IPS-11a (cell line): ENCODE data around the gene GPX6.
A peak's percentile ranks its signal among the peaks of the same experiment; 100 is the strongest.
"Not testable (repeated sequence)": the region's sequence is repeated elsewhere in the genome, so short reads cannot be mapped to it uniquely, and the experiment has no call there.

ENCODE experiments used
- H3K4me3 ChIP-seq: one replicate; pipeline ENCODE4 v1.5.1; 2013; ENCODE audit warnings: low read depth, low read length, control low read depth

GPX6 gene

GRCh38 chr6:28525496-28526039 lies 10.0 kb upstream of the GPX6 start, which contains the start of gene GPX5:
GPX5 (plus strand) TSS chr6:28525881; CDS start chr6:28526014, 133 bp downstream.
- H3K4me3 ChIP-seq: no peak within 1 kb of the TSS

- no peak overlapping the region for H3K4me3 ChIP-seq
Observed at GRCh38 chr6:28523241-28523622, 7.6 kb upstream of the GPX6 start.

DNA sequence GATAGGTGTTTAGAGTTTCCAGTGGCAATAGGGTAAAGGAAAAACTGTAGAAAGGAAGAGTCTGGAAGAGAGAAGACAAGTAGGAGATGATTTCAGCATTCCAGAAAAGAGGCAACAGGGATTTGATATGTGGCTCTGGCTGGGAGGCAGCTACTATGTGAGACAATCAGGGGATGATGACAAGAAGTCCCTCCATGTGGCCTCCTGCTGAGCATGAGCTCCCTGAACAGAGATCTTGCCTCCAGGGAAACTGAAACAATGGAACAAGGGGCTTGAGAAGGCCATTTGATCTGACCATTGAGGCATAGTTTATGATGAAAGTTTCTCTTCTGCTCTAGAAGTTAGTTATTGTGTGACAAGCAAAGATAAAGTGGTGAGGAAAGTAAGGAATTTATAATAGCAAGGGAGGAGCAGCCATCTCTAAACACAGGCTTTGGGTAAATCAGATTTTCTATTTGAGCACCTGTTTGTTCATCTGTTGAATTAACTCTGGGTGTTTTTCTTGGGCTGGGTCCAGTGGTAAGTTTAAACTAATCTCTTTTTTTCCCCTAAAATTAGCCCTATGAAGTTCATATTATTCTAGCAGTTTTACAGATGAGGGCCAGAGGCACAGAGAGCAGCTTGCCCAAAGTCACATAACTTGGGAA lies 7.1 kb upstream of the GPX6 start:
- no peak overlapping the region for H3K4me3 ChIP-seq

DNA sequence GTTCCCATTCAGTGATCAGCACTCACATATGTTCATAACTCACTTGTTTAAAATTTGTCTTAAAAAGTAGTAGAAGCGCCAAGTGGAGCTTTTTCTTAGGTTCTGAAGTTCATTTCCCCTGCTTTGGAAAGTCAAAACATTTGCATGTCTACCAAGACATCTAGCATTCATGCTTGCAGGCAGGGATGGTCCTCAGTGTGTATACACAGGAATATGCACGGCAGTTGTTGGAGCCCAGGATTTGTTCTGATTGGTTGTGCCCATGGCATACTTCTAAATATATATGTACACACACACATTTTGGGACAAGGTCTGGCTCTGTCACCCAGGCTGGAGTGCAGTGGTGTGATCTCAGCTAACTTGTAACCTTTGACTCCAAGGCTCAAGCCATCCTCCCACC lies 2.4 kb upstream of the GPX6 start:
- no peak overlapping the region for H3K4me3 ChIP-seq

DNA sequence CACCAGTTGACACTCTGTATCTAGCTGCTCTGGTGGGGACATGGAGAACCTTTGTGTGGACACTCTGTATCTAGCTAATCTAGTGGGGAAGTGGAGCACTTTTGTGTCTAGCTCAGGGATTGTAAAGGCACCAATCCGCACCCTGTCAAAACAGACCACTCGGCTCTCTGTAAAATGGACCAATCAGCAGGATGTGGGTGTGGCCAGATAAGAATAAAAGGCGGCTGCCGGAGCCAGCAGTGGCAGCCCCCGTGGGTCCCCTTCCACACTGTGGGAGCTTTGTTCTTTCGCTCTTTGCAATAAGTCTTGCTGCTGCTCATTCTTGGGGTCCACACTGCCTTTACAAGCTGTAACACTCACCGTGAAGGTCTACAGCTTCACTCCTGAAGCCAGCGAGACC lies 3.2 kb downstream of the GPX6 start:
- not testable (repeated sequence) for H3K4me3 ChIP-seq

GRCh38 chr6:28511628-28512300 lies 3.8 kb downstream of the GPX6 start:
- no peak overlapping the region for H3K4me3 ChIP-seq

GRCh38 chr6:28506807-28507475 lies 8.7 kb downstream of the GPX6 start:
- H3K4me3 ChIP-seq: no peak overlapping the region

- H3K4me3 ChIP-seq: no peak overlapping the region
Observed at GRCh38 chr6:28505733-28506132, 9.9 kb downstream of the GPX6 start.

DNA sequence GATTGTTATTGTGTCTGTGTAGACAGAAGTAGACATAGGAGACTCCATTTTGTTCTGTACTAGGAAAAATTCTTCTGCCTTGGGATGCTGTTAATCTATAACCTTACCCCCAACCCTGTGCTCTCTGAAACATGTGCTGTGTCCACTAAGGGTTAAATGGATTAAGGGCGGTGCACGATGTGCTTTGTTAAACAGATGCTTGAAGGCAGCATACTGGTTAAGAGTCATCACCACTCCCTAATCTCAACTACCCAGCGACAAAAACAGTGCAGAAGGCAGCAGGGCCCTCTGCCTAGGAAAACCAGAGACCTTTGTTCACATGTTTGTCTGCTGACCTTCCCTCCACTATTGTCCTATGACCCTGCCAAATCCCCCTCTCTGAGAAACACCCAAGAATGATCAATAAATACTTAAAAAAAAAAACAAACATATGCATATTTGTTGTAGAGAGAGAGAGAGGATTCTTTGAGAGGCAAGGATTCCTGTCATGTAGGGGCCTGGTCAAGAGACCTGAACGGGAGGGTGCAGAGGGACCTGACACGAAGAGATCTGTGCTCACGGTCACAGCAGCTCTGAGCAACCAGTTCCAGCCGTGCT lies 12.8 kb downstream of the GPX6 start:
- not testable (repeated sequence) for H3K4me3 ChIP-seq

DNA sequence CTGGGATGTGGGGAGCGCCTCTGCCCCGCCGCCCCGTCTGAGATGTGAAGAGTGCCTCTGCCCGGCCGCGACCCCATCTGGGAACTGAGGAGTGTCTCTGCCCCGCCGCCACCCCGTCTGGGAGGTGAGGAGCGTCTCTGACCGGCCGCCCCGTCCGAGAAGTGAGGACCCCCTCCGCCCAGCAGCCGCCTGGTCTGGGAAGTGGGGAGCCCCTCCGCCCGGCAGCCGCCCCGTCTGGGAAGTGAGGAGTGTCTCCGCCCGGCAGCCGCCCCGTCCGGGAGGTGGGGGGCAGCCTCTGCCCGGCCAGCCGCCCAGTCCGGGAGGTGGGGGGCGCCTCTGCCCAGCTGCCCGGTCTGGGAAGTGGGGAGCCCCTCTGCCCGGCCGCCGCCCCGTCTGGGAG lies 13.5 kb downstream of the GPX6 start:
- H3K4me3 ChIP-seq: not testable (repeated sequence)

DNA sequence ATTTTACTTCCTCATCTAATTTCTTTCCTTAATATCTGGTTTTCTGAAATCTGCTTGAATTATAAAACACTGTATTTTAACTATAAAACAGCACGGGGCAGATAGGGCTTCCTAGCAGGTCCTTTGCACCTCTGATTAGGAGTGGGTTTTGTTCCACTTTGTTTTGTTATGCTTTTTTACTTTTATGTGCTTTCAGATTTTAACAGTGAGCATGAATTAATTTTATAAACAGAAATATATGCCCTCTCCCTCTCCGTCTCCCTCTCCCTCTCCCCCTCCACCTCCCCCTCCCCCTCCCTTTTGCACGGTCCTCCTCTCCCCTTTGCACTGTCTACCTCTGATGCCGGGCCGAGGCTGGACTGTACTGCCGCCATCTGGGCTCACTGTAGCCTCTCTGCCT lies 14.3 kb downstream of the GPX6 start:
- no peak overlapping the region for H3K4me3 ChIP-seq

GRCh38 chr6:28497893-28498292 lies 17.7 kb downstream of the GPX6 start:
- no peak overlapping the region for H3K4me3 ChIP-seq

GRCh38 chr6:28497306-28497705 lies 18.3 kb downstream of the GPX6 start:
- no peak overlapping the region for H3K4me3 ChIP-seq

- H3K4me3 ChIP-seq: no peak overlapping the region
Observed at GRCh38 chr6:28496099-28496779, 19.4 kb downstream of the GPX6 start.

- H3K4me3 ChIP-seq: no peak overlapping the region
Observed at GRCh38 chr6:28491984-28492317, 23.6 kb downstream of the GPX6 start.

GRCh38 chr6:28490205-28490890 lies 25.2 kb downstream of the GPX6 start:
- H3K4me3 ChIP-seq: peak overlapping the region; percentile 56

DNA sequence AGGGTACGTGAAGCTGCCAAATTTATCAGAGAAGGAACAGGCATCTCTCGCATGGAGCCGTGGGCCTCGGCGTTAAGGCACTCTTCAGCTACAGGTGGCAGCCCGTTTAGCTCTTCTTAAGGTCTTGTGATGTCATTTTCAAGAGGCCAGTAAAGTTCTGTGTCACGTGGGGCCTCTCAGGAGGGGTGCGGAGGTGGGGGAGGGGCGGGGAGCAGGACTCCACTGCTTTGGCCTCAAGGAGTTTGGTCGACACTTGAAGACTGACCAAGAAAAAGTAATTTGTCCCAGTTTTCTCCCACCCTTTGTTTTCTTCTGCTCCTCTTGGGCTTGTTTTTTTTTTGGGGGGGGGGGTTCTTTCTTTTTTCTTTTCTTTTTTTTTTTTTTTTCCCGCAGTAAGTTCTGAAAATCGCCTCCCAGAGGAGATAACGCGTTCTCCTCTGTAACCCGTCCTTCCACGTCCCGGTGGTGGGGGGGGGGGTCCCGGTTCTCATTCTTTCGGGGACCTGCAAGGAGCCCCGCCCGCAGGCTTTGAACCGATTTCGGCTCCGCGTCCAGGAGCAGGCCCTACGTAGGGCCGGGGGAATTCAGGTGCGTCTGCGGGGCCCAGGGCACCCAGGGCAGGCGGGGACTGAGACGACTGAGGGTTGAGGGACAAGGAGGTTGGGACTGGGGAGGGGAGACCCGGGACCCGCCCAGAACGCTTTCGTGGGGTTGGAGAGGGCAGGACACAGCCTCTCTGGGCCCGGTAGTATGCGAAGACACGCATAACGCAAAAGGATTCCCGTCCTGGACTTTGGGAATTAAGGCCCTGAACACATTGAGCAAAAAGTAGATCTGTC lies 26.0 kb downstream of the GPX6 start:
- peak overlapping the region; percentile 56 for H3K4me3 ChIP-seq

DNA sequence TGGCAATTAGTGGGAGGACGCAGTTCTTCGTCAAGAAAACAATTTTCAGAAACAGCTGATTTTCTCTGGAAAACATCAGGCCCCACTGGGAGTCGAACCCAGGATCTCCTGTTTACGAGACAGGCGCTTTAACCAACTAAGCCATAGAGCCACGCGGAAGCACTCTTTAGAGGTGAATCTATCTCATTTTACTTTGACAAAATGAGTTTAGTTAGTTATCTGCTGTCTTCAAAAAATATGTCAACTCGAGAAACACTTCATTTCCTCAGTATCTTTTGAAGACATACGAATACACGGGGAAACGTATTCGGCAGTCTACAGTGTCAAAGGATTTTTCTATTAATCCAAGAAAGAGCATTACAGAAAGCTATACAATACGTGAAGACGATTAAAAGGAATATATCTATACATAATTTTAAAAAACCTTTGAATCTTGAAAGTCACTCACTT lies 26.7 kb downstream of the GPX6 start:
- peak overlapping the region; percentile 56 for H3K4me3 ChIP-seq

DNA sequence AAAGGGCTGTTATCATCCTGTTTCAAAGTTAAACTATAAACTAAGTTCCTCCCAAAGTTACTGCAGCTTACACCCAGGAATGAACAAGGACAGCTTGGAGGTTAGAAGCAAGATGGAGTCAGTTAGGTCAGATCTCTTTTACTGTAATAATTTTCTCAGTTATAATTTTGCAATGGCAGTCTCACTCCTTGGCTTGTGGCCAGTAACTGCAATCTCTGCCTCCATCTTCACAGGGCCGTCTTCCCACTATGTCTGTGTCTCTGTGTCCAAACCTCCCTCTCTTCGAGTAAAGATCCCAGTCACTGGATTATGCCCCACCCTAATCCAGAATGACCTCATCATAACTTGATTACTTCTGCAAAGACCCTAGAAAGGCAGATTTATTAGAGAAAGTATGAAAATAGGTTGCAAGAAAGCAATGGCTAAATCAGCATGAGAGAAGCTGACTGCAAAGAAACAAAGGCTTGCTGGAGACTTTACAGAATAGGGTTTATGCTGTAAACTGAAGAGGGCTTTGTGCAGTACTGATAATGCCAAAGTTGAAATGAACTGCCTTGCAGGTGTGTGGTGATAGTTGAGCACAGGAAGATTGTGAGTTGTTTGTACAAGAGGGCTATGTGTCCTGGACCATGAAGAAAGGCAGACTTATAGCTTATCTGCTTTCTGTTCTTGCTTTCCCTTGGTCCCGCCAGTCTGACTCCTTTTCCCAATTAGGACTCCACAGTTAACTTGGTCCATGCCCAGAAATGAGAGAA lies 28.4 kb downstream of the GPX6 start:
- no peak overlapping the region for H3K4me3 ChIP-seq
